BLaER1 treated with 17β-estradiol and CSF1 and Interleukin-3, amounts not matched to agents 10 nM and 100 nM (cell line): ENCODE results near the gene PRKG1.
A peak's percentile ranks its signal among the peaks of the same experiment; 100 is the strongest.

Source experiments
- H3K27ac ChIP-seq, 11 experiments: shearing (Covaris generic); formaldehyde crosslinking; 2 replicates each; pipeline ENCODE4 v1.8.1; 2022
- H3K27me3 ChIP-seq, 11 experiments: shearing (Covaris generic); formaldehyde crosslinking; 2 replicates each; pipeline ENCODE4 v1.8.1; 2022
- H3K36me3 ChIP-seq, 11 experiments: shearing (Covaris generic); formaldehyde crosslinking; 2 replicates each; pipeline ENCODE4 v1.8.1; 2022
- H3K4me1 ChIP-seq, 10 experiments: shearing (Covaris generic); formaldehyde crosslinking; 2 replicates each; pipeline ENCODE4 v1.8.1; 2022
- H3K4me2 ChIP-seq, 11 experiments: shearing (Covaris generic); formaldehyde crosslinking; 2 replicates each; pipeline ENCODE4 v1.8.1; 2022
- H3K4me3 ChIP-seq, 10 experiments: shearing (Covaris generic); formaldehyde crosslinking; 2 replicates each; pipeline ENCODE4 v1.8.1; 2022
- H3K9ac ChIP-seq, 11 experiments: shearing (Covaris generic); formaldehyde crosslinking; 2 replicates each; pipeline ENCODE4 v1.8.1; 2022
- H3K9me3 ChIP-seq, 11 experiments: shearing (Covaris generic); formaldehyde crosslinking; replicated peaks in 1 of 11; 2 replicates each; pipeline ENCODE4 v1.8.1; 2022
- H4K20me1 ChIP-seq, 11 experiments: shearing (Covaris generic); formaldehyde crosslinking; 2 replicates each; pipeline ENCODE4 v1.8.1; 2022
- Cebpa-rat ChIP-seq, 11 experiments: shearing (Covaris generic); IDR thresholded peaks; 2 replicates each; pipeline ENCODE4 v1.8.1; 2022

The PRKG1 gene

GRCh38 chr10:52099026-52099600 lies 1024.8 kb downstream of the PRKG1 start:
- H3K36me3 ChIP-seq: no peaks in the 10 kb centered on the region

GRCh38 chr10:52100011-52100547 lies 1025.8 kb downstream of the PRKG1 start:
- no peaks in the 10 kb centered on the region for H3K9me3 ChIP-seq
- H3K9ac ChIP-seq: no peak overlapping the region
- H3K36me3 ChIP-seq: no peaks in the 10 kb centered on the region
- no peak for TF ChIP-seq Cebpa-rat (IDR thresholded peaks at IDR 0.05)
- H3K4me2 ChIP-seq: no peak overlapping the region
- H3K27ac ChIP-seq: no peak overlapping the region
- no peaks in the 10 kb centered on the region for H3K4me1 ChIP-seq
- H3K4me3 ChIP-seq: no peak overlapping the region
- no peaks in the 10 kb centered on the region for H3K27me3 ChIP-seq
- H4K20me1 ChIP-seq: no peaks in the 10 kb centered on the region

More at GRCh38 chr10:52099026-52099600, 1024.8 kb downstream of the PRKG1 start:
- no peaks in the 10 kb centered on the region for H3K4me1 ChIP-seq
- H3K9me3 ChIP-seq: no peaks in the 10 kb centered on the region
- no peaks in the 10 kb centered on the region for H4K20me1 ChIP-seq
- no peak overlapping the region for H3K4me3 ChIP-seq
- no peak for TF ChIP-seq Cebpa-rat (IDR thresholded peaks at IDR 0.05)
- no peaks in the 10 kb centered on the region for H3K27me3 ChIP-seq
- H3K4me2 ChIP-seq: no peak overlapping the region
- no peak overlapping the region for H3K27ac ChIP-seq
- H3K9ac ChIP-seq: no peak overlapping the region

- H3K27ac ChIP-seq: no peak overlapping the region
- no peak for TF ChIP-seq Cebpa-rat (IDR thresholded peaks at IDR 0.05)
Observed at GRCh38 chr10:52105301-52105700, 1031.0 kb downstream of the PRKG1 start.

GRCh38 chr10:52106011-52106410 lies 1031.7 kb downstream of the PRKG1 start:
- TF ChIP-seq Cebpa-rat (IDR thresholded peaks at IDR 0.05): no peak

More at GRCh38 chr10:52105301-52105700, 1031.0 kb downstream of the PRKG1 start:
- H4K20me1 ChIP-seq: no peaks in the 10 kb centered on the region
- H3K27me3 ChIP-seq: no peaks in the 10 kb centered on the region
- H3K36me3 ChIP-seq: no peaks in the 10 kb centered on the region
- H3K4me2 ChIP-seq: no peak overlapping the region
- no peaks in the 10 kb centered on the region for H3K4me1 ChIP-seq
- H3K9ac ChIP-seq: no peak overlapping the region
- no peak overlapping the region for H3K4me3 ChIP-seq
- H3K9me3 ChIP-seq: no peaks in the 10 kb centered on the region

GRCh38 chr10:52106899-52107298 lies 1032.6 kb downstream of the PRKG1 start:
- no peak for TF ChIP-seq Cebpa-rat (IDR thresholded peaks at IDR 0.05)
- H3K9ac ChIP-seq: no peak overlapping the region

More at GRCh38 chr10:52106011-52106410, 1031.7 kb downstream of the PRKG1 start:
- Histone ChIP-seq H3K27me3 (no peaks in the 10 kb centered on the region), H3K4me2 (no peak overlapping the region), H3K27ac (no peak overlapping the region), H4K20me1 (no peaks in the 10 kb centered on the region), H3K9me3 (no peaks in the 10 kb centered on the region), H3K9ac (no peak overlapping the region), H3K4me1 (no peaks in the 10 kb centered on the region), H3K36me3 (no peaks in the 10 kb centered on the region), H3K4me3 (no peak overlapping the region)

GRCh38 chr10:52108236-52108635 lies 1033.9 kb downstream of the PRKG1 start:
- Histone ChIP-seq H3K9me3 (no peaks in the 10 kb centered on the region), H3K36me3 (no peaks in the 10 kb centered on the region), H3K4me3 (no peak overlapping the region), H3K27me3 (no peaks in the 10 kb centered on the region), H3K4me2 (no peak overlapping the region), H4K20me1 (no peaks in the 10 kb centered on the region), H3K9ac (no peak overlapping the region), H3K27ac (no peak overlapping the region), H3K4me1 (no peaks in the 10 kb centered on the region)
- TF ChIP-seq Cebpa-rat (IDR thresholded peaks at IDR 0.05): no peak

More at GRCh38 chr10:52106899-52107298, 1032.6 kb downstream of the PRKG1 start:
- no peaks in the 10 kb centered on the region for H3K27me3 ChIP-seq
- no peaks in the 10 kb centered on the region for H3K36me3 ChIP-seq
- H3K4me3 ChIP-seq: no peak overlapping the region
- no peak overlapping the region for H3K4me2 ChIP-seq
- H3K9me3 ChIP-seq: no peaks in the 10 kb centered on the region
- no peaks in the 10 kb centered on the region for H3K4me1 ChIP-seq
- no peaks in the 10 kb centered on the region for H4K20me1 ChIP-seq
- no peak overlapping the region for H3K27ac ChIP-seq

- Histone ChIP-seq H4K20me1 (no peaks in the 10 kb centered on the region), H3K9me3 (0 out of 22 replicates have a peak, but pooled peaks cover 0 to 1% (median 0%) of the 10 kb centered on the region in 11 experiments), H3K4me2 (no peak overlapping the region), H3K9ac (no peak overlapping the region), H3K4me1 (no peaks in the 10 kb centered on the region), H3K27me3 (no peaks in the 10 kb centered on the region), H3K27ac (no peak overlapping the region), H3K4me3 (no peak overlapping the region), H3K36me3 (no peaks in the 10 kb centered on the region)
- 0 out of 22 replicates have a peak, but pooled peaks of 1 of the 11 experiments have one; percentile 28 for TF ChIP-seq Cebpa-rat (IDR thresholded peaks at IDR 0.05)
Observed at GRCh38 chr10:52110576-52110975, 1036.3 kb downstream of the PRKG1 start.

GRCh38 chr10:52111101-52111891 lies 1037.0 kb downstream of the PRKG1 start:
- no peaks in the 10 kb centered on the region for H3K36me3 ChIP-seq
- no peaks in the 10 kb centered on the region for H4K20me1 ChIP-seq
- H3K4me2 ChIP-seq: no peak overlapping the region
- no peak overlapping the region for H3K9ac ChIP-seq
- no peak for TF ChIP-seq Cebpa-rat (IDR thresholded peaks at IDR 0.05)
- H3K27me3 ChIP-seq: no peaks in the 10 kb centered on the region
- H3K4me1 ChIP-seq: no peaks in the 10 kb centered on the region
- no peak overlapping the region for H3K4me3 ChIP-seq
- H3K9me3 ChIP-seq: peaks cover 0 to 6% (median 0%) of the 10 kb centered on the region in 11 experiments; a peak in 3 of 22 replicates
- no peak overlapping the region for H3K27ac ChIP-seq

GRCh38 chr10:52115823-52116222 lies 1041.5 kb downstream of the PRKG1 start:
- no peak for TF ChIP-seq Cebpa-rat (IDR thresholded peaks at IDR 0.05)
- H3K36me3 ChIP-seq: no peaks in the 10 kb centered on the region

More at GRCh38 chr10:52115823-52116222, 1041.5 kb downstream of the PRKG1 start:
- H3K27me3 ChIP-seq: no peaks in the 10 kb centered on the region
- H3K4me2 ChIP-seq: no peak overlapping the region
- H3K9me3 ChIP-seq: peaks cover 0 to 6% (median 0%) of the 10 kb centered on the region in 11 experiments; a peak in 3 of 22 replicates
- no peak overlapping the region for H3K9ac ChIP-seq
- H3K27ac ChIP-seq: no peak overlapping the region
- H3K4me3 ChIP-seq: no peak overlapping the region
- no peaks in the 10 kb centered on the region for H3K4me1 ChIP-seq
- H4K20me1 ChIP-seq: no peaks in the 10 kb centered on the region
